ENCODE measurements around the gene TBX21. TPM values are rescaled to one million over a fixed set of nuclear protein-coding genes. Genes with fewer than 3 reads are reported as not detected.

Gene TBX21
- total and polyA plus RNA-seq, 9 of the 15 experiments (the other 6 are each of a cell fraction or from before 2014, with no cell fraction given): 0.07 TPM; not detected in 8

- peak; percentile 1 for TF ChIP-seq CTCFL (IDR thresholded peaks at IDR 0.05; ENCODE audit: borderline replicate concordance, insufficient read depth, low read depth, low read length, poor library complexity, severe bottlenecking)
- no peak for TF ChIP-seq E2F3 (CRISPR knock-in tag; IDR thresholded peaks at IDR 0.05)
Measured at GRCh38 chr17:47742319-47743181, 9.5 kb downstream of the TBX21 start (continued).

DNA sequence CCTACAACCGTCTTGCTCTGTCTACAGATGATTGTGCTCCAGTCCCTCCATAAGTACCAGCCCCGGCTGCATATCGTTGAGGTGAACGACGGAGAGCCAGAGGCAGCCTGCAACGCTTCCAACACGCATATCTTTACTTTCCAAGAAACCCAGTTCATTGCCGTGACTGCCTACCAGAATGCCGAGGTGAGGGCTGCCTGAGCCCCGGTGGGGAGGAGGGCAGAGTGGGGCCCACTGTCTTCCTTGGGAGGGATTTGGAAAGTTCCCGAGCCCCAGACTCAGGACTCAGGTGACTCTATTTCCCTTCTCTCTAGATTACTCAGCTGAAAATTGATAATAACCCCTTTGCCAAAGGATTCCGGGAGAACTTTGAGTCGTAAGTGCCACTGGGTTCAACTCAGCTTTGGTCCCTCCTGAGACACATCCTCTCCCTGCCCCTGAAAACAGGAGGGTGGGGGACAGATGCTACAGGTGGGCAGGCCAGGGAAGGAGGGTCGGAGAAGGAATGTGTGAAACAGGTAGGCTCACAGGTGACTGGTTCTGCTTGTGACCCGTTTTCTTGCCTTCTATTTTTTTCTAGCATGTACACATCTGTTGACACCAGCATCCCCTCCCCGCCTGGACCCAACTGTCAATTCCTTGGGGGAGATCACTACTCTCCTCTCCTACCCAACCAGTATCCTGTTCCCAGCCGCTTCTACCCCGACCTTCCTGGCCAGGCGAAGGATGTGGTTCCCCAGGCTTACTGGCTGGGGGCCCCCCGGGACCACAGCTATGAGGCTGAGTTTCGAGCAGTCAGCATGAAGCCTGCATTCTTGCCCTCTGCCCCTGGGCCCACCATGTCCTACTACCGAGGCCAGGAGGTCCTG is 11.4 kb downstream of the TBX21 start:
- CTCF ChIA-PET (ENCODE audit: low intra/inter-chr PET ratio): no interaction called here
- in situ Hi-C loops (cut with MboI) (no loop called here), intact Hi-C loops (cut with micrococcal nuclease) (no loop called here)
- H3K9me3 ChIP-seq (replicated peaks; ENCODE audit: control insufficient read depth, insufficient read depth, low read depth, low read length): no peaks in the 10 kb centered on the region
- no peaks in the 10 kb centered on the region for H3K36me3 ChIP-seq (ENCODE audit: control insufficient read depth, insufficient read depth, low read length)
- H3K4me3 ChIP-seq: no peak overlapping the region
- DNase-seq (ENCODE audit: extremely low read depth in 1 of 4, low spot score in 3 of 4) (peak; percentile 7 to 21 (median 10)), FAIRE-seq (no peak), ATAC-seq (0 out of 3 replicates have a peak, but pooled peaks have one; percentile 15)
- TF ChIP-seq CREM (IDR thresholded peaks at IDR 0.05; ENCODE audit: low read depth) (no peak), DPF2 (IDR thresholded peaks at IDR 0.05) (no peak), TOE1 (IDR thresholded peaks at IDR 0.05; ENCODE audit: borderline replicate concordance) (no peak), TOE1 (CRISPR knock-in tag; IDR thresholded peaks at IDR 0.05; ENCODE audit: borderline replicate concordance, low read depth) (no peak), BCL6 (CRISPR knock-in tag; IDR thresholded peaks at IDR 0.05) (no peak), CHCHD3 (CRISPR knock-in tag; IDR thresholded peaks at IDR 0.05) (no peak)
- H3K9me1 ChIP-seq (ENCODE audit: control insufficient read depth, insufficient read depth, low read length): no peaks in the 10 kb centered on the region
- peaks cover 10 to 46% of the 10 kb centered on the region in 2 experiments; a peak in 4 of 5 replicates for H3K27me3 ChIP-seq (ENCODE audit: control insufficient read depth in 2 of 2, insufficient read depth in 2 of 2, low read length in 2 of 2)
- no TSS peak for BruUV-seq (replicated peaks)
- H3K4me2 ChIP-seq (ENCODE audit: insufficient read depth, low read length): no peak overlapping the region
- WGBS (ENCODE audit: insufficient coverage, low coverage, missing lambda C conversion rate): 13% methylated on average over 21 of the region's 22 CpGs
- H3K9ac ChIP-seq (ENCODE audit: insufficient read depth in 1 of 2, low read depth in 2 of 2, low read length in 2 of 2): no peak overlapping the region; a peak in 1 of 4 replicates
- H3K27ac ChIP-seq (ENCODE audit: extremely low read depth, low read depth, low read length): no peak overlapping the region
- H3K4me1 ChIP-seq (replicated peaks in 1 of 2; ENCODE audit: control insufficient read depth in 2 of 2, insufficient read depth in 2 of 2, low read length in 2 of 2): peaks cover 13 to 15% of the 10 kb centered on the region in 2 experiments; a peak in 4 of 5 replicates
- no peak overlapping the region for H2AFZ ChIP-seq (ENCODE audit: low read depth, low read length)
- POLR2A ChIA-PET: interaction anchor here (0.6 to 1.0 kb wide), 2 partner anchors 44 to 82 kb away, joined by 3 to 4 read pairs; no protein-coding TSS in a partner anchor
- H4K20me1 ChIP-seq (replicated peaks; ENCODE audit: control insufficient read depth, insufficient read depth, low read length): no peaks in the 10 kb centered on the region
- no peaks in the 10 kb centered on the region for H3K79me2 ChIP-seq (ENCODE audit: control insufficient read depth, insufficient read depth, low read length)

All from K562 (cell line).